SK-N-SH treated with all-trans-retinoic acid at 6 μM for 48 hours (cell line): ENCODE data around the gene LIPJ.

ENCODE experiments used
- ATAC-seq: fragments of 200-7000 bp; cut with Tn5 transposase; 3 replicates; pipeline ENCODE4 v1.9.1; 2020; ENCODE audit warnings: mild to moderate bottlenecking, moderate library complexity
- BACH2 ChIP-seq: fragments of 250-450 bp; sonication (Bioruptor Pico); IDR thresholded peaks from 2 replicates; pipeline ENCODE4 v1.9.0; 2021; ENCODE audit warnings: mild to moderate bottlenecking, borderline replicate concordance
- CREB5 ChIP-seq: fragments of 250-450 bp; sonication (Bioruptor Pico); IDR thresholded peaks from 2 replicates; pipeline ENCODE4 v1.5.1; 2020; ENCODE audit warnings: low read depth, mild to moderate bottlenecking, moderate library complexity
- CSRNP3 ChIP-seq: fragments of 250-450 bp; sonication (Bioruptor Pico); IDR thresholded peaks from 2 replicates; pipeline ENCODE4 v1.5.1; 2021; ENCODE audit warnings: mild to moderate bottlenecking, moderate library complexity
- ESRRG ChIP-seq: fragments of 250-450 bp; sonication (Bioruptor Pico); IDR thresholded peaks from 2 replicates; pipeline ENCODE4 v1.6.1; 2021; ENCODE audit warnings: mild to moderate bottlenecking
- GLIS3 ChIP-seq: fragments of 250-450 bp; sonication (Bioruptor Pico); IDR thresholded peaks from 2 replicates; pipeline ENCODE4 v1.5.0; 2020; ENCODE audit warnings: mild to moderate bottlenecking, moderate library complexity
- ISL1 ChIP-seq: fragments of 250-450 bp; sonication (Bioruptor Pico); IDR thresholded peaks from 2 replicates; pipeline ENCODE4 v2.1.2; 2022; ENCODE audit warnings: mild to moderate bottlenecking, moderate library complexity
- OSR1 ChIP-seq: fragments of 250-450 bp; sonication (Bioruptor Pico); IDR thresholded peaks from 2 replicates; pipeline ENCODE4 v1.8.0; 2022; ENCODE audit warnings: moderate library complexity, mild to moderate bottlenecking, inconsistent platforms
- PATZ1 ChIP-seq: fragments of 250-450 bp; sonication (Bioruptor Pico); IDR thresholded peaks from 2 replicates; pipeline ENCODE4 v1.8.0; 2020; ENCODE audit warnings: mild to moderate bottlenecking, moderate library complexity, borderline replicate concordance
- PPARA ChIP-seq: fragments of 250-450 bp; sonication (Bioruptor Pico); IDR thresholded peaks from 2 replicates; pipeline ENCODE4 v1.5.0; 2020; ENCODE audit warnings: mild to moderate bottlenecking, borderline replicate concordance
- RARB ChIP-seq: fragments of 250-450 bp; sonication (Bioruptor Pico); IDR thresholded peaks from 2 replicates; pipeline ENCODE4 v1.8.0; 2021; ENCODE audit warnings: mild to moderate bottlenecking, moderate library complexity
- SNAI2 ChIP-seq: fragments of 250-450 bp; sonication (Bioruptor Pico); IDR thresholded peaks from 2 replicates; pipeline ENCODE4 v1.5.0; 2020; ENCODE audit warnings: mild to moderate bottlenecking, moderate library complexity
- TCF4 ChIP-seq: fragments of 250-450 bp; sonication (Bioruptor Pico); IDR thresholded peaks from 2 replicates; pipeline ENCODE4 v1.8.0; 2021; ENCODE audit warnings: mild to moderate bottlenecking, moderate library complexity, borderline replicate concordance
- TSHZ2 ChIP-seq: fragments of 250-450 bp; sonication (Bioruptor Pico); IDR thresholded peaks from 2 replicates; pipeline ENCODE4 v1.5.0; 2020; ENCODE audit warnings: mild to moderate bottlenecking, moderate library complexity
- ZC3H10 ChIP-seq: fragments of 250-450 bp; sonication (Bioruptor Pico); IDR thresholded peaks from 2 replicates; pipeline ENCODE4 v1.5.1; 2021; ENCODE audit warnings: mild to moderate bottlenecking, moderate library complexity
- ZFP3 ChIP-seq: fragments of 250-450 bp; sonication (Bioruptor Pico); IDR thresholded peaks from 2 replicates; pipeline ENCODE4 v1.5.0; 2020; ENCODE audit warnings: mild to moderate bottlenecking, moderate library complexity
- ZFP30 ChIP-seq: fragments of 450-650 bp; formaldehyde crosslinking; IDR thresholded peaks from 2 replicates; pipeline ENCODE4 v1.5.0; 2022; ENCODE audit warnings: mild to moderate bottlenecking, moderate library complexity
- ZNF565 ChIP-seq: fragments of 450-650 bp; formaldehyde crosslinking; conservative IDR thresholded peaks from 2 replicates; pipeline ENCODE4 v1.5.0; 2020; ENCODE audit warnings: low read depth, mild to moderate bottlenecking, moderate library complexity
- ZNF70 ChIP-seq: fragments of 450-650 bp; formaldehyde crosslinking; IDR thresholded peaks from 2 replicates; pipeline ENCODE4 v1.5.0; 2020; ENCODE audit warnings: mild to moderate bottlenecking, moderate library complexity
- ZNF8 ChIP-seq: fragments of 450-650 bp; formaldehyde crosslinking; IDR thresholded peaks from 2 replicates; pipeline ENCODE4 v1.5.0; 2020; ENCODE audit warnings: mild to moderate bottlenecking, moderate library complexity

LIPJ gene

GRCh38 chr10:88618496-88618895, 31.9 kb downstream of the LIPJ start (continued):
- TF ChIP-seq GLIS3 (CRISPR knock-in tag) = no peak
- TF ChIP-seq ZFP30 (CRISPR knock-in tag) = no peak

- ATAC-seq = no peak
- TF ChIP-seq TSHZ2 (CRISPR knock-in tag) = no peak
- no peak for TF ChIP-seq ZFP30 (CRISPR knock-in tag)
- no peak for TF ChIP-seq ZNF70 (CRISPR knock-in tag)
- no peak for TF ChIP-seq ESRRG (CRISPR knock-in tag)
- no peak for TF ChIP-seq BACH2 (CRISPR knock-in tag)
- TF ChIP-seq ZC3H10 (CRISPR knock-in tag) = no peak
- TF ChIP-seq CREB5 (CRISPR knock-in tag) = no peak
- TF ChIP-seq TCF4 (CRISPR knock-in tag) = no peak
- TF ChIP-seq CSRNP3 (CRISPR knock-in tag) = no peak
- no peak for TF ChIP-seq ZNF565
- no peak for TF ChIP-seq OSR1 (CRISPR knock-in tag)
- no peak for TF ChIP-seq GLIS3 (CRISPR knock-in tag)
- TF ChIP-seq PATZ1 (CRISPR knock-in tag) = no peak
- TF ChIP-seq SNAI2 (CRISPR knock-in tag) = no peak
- TF ChIP-seq ISL1 (CRISPR knock-in tag) = no peak
- no peak for TF ChIP-seq ZFP3 (CRISPR knock-in tag)
- TF ChIP-seq RARB (CRISPR knock-in tag) = no peak
- no peak for TF ChIP-seq ZNF8 (CRISPR knock-in tag)
- no peak for TF ChIP-seq PPARA (CRISPR knock-in tag)
- TF ChIP-seq, all 23 proteins: peak for 0
Observed at GRCh38 chr10:88620441-88620840, 33.9 kb downstream of the LIPJ start.

GRCh38 chr10:88623835-88624234, 37.3 kb downstream of the LIPJ start:
- ATAC-seq = 0 out of 3 replicates have a peak, but pooled peaks have one; percentile 28

More at GRCh38 chr10:88623835-88624234, 37.3 kb downstream of the LIPJ start:
- TF ChIP-seq PATZ1 (CRISPR knock-in tag) (no peak), ISL1 (CRISPR knock-in tag) (peak; percentile 64), CSRNP3 (CRISPR knock-in tag) (no peak; the same call in 1 of the 2 replicates), TCF4 (CRISPR knock-in tag) (peak; percentile 86), TSHZ2 (CRISPR knock-in tag) (peak; percentile 91), ZNF70 (CRISPR knock-in tag) (peak; percentile 68)
- TF ChIP-seq, all 23 proteins: peak for 4
